Activated effector memory CD4-positive, alpha-beta T cell treated with anti-CD3 and anti-CD28 coated beads, Interleukin-2, amount 50 U/mL, for 16 hours (primary cell): ENCODE results near the gene IQSEC1.

ENCODE experiments used
- DNase-seq: peaks from one replicate; pipeline ENCODE4 v3.0.0-alpha.2; 2020

IQSEC1 gene

DNA sequence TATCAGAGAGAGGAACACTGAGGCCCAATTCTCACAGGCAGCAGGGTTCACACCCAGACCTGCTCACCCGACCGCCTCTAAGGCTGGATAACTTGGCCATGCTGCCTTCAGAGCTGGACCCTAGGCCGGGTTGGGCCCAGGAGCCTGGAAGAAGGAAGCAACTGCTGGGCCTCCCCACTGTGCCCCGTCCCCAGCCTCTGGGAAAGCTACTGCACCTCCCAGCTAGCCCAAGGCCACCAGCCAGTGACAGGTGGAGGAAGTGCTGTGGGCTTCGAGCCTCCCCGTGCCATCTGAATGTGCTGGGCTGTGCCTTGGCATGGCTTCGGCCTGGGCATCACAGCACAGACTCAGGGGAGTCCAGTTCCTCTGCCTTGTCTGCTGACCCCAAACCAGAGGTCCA lies 169.3 kb downstream of the IQSEC1 start:
- DNase-seq: no peak

GRCh38 chr3:12903000-12903800 lies 170.0 kb downstream of the IQSEC1 start:
- no peak for DNase-seq

- no peak for DNase-seq
Observed at GRCh38 chr3:12902181-12902999, 170.8 kb downstream of the IQSEC1 start.

DNA sequence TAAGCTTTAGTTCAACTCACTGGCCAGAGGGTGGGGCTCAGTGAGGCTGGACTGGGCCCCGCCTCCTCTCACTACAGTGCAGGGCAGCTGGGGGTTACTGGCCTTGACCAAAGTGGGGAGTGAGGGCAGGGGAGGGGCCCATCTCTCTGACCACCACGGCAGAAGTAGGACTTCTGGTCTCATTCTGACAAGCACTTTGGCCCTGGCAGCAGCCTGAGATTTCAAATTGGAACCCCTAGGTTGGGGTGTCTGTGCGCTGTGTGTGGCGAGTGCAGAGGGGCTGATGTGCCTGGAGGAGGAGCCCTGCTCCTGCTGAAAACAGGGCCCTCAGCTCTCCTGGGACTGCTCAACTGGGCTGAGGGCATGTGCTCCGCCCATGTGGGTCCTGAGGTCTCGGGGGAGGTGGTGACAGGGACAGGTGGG lies 171.6 kb downstream of the IQSEC1 start:
- no peak for DNase-seq

- DNase-seq: no peak
Observed at GRCh38 chr3:12900885-12901411, 172.3 kb downstream of the IQSEC1 start.

DNA sequence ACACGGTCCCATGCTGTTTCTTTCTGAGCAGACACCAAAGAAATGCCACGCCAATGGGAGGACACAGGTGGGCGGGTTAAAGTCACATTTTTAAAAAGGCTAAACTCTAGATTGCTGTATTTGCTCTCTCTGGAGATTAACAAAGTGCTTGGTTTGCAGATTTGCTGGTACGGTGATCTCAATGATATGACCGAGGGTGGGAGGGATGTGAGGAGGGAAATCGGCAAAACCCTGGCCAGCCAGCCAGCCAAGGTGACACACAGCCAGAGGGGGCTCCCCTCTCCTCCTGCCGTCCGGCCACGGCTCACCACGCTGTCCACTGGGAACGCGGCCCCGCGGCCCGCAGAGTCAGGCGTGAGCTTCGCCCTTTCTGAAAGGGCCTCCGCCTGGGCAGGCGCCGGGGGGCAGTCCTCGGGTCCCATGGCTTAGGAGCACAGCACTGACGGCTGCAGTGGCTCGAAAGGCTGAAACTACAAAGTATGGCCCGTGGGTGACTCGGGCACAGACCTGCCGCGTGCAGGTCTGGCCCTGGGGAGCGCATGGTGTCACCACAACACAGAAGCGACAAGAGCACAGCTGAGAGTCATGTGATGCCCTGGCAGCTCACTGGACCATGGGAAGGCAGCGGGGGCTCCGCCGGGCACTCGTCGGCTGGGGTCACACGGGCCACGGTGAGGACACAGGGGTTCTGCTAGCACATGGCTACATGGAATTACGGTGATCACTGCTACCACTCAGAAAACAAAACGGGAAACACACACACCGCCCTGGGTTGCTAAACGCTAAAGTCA lies 174.1 kb downstream of the IQSEC1 start:
- no peak for DNase-seq

DNA sequence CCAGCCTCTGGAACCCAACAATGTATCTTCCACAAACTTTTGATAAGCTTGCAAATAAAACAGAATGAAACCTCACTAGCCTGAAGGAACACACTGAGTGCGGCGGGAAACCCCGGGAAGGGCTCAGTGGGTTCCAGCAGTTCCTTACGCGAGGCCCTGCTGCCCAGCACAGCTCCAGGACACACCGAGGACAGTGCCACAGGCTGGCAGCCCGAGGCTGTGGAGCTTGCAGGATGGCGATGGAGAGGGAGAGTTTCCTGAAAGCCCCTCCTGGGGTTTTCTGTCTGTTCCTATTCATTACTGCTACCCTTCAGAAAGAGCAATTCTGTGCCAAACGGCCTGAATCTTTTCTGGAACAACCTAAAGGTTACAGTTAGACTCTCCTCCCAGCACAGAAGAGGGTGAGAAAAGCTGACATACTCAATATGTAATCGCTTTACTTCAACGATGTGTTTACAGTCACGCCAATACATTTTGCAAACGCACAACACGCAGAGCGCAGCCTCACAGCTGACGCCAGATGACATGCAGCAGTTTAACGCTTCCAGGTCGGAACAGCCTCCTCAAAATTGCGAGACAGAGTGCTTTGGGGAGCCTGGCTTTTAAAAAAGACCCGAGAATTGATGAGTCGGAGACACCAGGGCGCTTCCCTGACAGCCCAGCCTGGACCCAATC lies 174.8 kb downstream of the IQSEC1 start:
- DNase-seq: no peak

DNA sequence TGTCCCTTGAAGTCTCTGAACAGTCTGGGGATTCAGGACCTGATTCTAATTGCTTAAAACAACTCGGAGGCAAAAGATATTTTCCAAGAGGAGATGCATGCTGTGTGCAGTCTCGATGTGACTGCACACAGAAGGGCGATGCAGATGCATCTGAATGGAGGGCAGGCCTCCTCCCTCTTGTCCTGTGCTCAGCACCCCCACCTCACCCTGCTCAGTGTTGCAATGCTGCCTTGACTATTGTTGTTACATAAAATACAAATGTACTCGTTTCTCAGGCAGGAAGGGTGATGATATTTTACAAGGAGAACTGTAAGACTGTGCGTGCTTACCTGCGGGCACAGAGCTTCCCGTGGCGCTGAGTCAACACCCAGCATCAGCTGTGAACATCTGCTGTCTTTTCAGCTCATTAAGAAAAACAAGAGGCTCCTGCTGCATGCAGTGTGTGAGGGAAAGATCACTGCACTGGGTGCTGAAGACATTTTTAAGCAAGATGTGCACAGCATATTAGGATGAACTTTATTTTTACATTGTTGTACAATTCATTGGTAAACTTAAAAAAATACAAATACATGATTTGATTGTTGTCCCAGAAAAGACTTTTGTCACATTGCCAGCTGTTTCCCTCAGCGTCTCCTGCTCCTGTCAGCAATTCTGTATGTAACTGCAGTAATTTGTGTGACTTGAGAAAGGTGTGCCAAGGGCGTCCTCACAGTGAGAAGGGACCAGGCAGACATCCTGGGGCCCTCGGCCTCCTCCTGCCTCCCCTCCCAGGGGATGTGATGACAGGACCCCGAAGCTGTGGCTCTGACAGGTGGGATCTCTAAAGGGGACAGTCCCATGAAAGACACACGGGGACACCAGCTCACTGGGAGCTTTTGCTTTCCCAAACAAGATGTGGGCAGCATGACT lies 175.6 kb downstream of the IQSEC1 start:
- DNase-seq: no peak

DNA sequence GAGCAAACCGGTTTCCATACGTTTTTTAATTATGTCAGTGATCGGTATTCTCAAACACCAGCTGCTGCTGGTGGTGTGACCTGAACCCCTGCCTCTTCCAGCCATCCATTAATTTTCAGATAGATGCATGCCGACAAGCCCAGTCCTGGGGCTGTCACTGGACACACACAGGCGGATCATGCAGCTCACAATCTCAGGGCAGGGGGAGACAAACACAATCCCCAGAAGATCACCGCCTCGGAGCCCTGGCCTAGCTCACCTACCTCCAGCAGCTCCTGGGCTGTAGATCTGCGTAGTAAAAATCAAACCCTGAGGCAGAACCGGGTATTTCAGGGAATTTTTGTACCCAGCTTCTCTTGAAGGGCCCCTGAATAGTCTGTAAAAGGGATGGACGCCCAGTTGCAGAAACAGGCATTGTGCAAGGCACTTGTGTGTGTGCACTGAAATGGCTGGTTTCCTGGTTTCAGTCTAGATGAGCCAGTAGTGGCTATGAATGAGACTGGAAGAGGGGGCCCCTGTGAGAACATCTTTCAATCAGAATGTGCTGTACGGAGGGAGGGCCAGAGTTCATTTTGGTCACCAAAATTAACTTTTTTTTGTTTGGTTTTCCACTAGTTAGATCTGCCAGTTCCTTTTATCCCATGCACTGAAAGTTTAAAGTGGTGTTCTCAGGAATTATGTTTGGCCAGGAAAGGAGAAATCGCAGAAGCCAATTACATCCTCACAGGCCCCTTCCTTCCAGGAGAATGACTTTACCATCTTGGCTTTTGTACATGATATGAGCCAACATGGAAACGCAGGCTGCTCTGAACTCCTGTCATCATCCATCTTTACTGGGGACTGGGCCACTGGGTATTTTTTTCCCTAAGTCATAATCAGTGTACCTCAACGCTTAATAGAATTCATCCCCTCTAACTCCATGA lies 176.9 kb downstream of the IQSEC1 start:
- DNase-seq: no peak

DNA sequence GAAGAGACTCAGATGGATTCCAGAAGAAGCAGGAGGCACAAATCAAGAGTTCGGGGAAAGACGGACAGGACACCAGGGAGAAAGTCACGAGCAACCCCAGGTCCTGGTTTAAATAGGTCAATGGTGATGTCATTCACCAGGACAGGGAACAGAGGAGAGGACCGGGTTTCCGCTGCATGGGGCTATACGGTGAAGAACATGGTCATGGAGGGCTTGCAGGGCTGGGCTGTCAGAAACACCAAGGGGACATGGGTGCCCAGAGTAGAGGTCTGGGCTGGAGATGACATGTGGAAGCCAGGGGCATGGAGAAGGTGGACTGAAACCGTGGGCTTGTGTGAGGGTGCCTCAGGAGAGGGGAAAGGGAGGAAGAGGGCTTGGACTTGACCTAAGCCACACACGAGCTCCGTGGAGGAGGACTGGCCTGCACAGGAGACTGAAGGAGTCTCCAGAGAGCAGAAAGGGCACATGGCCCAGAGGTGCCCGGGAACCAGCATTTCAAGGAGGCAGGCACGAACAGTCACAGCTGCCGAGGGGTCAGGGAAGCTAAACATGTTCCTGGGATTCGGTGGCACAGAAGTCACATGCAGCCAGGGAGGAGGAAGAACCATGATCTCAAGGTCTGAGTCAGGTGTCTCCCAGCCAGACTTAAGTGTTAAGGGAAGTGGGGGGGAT lies 177.7 kb downstream of the IQSEC1 start:
- DNase-seq: no peak

DNA sequence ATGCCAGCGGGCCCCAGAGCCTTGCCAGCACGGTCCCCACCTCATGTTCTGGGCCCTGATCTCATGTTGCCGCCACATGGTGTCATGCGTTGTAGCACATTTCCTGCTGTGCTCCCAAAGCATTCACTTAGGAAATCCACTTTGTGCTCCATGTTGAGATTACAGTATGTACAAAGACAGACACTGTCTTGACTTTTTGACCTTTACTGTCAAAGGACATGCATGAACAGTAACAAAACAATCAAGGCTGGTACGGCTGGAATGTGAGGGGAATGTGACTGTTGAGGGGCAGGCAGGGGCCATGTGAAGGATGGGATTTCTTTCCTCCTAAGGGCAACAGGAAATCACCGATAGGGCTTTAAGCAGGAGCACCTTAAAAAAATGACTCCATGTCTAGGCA lies 178.6 kb downstream of the IQSEC1 start:
- no peak for DNase-seq

DNA sequence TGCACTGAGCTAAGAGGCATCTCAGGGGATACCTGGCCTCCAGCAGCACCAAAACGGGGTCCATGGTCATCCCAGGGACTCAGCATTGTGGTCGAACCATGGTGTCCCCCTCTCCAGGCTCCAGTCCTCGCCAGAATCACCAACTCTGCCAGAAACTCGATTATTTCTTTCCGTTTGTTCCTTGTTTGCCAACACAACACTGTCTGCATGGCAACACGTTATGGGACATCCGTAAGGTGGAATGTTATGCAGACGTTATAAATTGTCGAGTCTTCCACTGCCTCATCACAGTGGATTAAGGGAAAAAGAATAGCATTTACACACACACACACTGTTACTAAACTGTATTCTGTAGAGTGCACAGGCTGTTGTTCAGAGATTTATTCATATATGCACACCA lies 179.4 kb downstream of the IQSEC1 start:
- no peak for DNase-seq

GRCh38 chr3:12893247-12893646 lies 180.0 kb downstream of the IQSEC1 start:
- no peak for DNase-seq

GRCh38 chr3:12892840-12893189 lies 180.4 kb downstream of the IQSEC1 start:
- DNase-seq: no peak

GRCh38 chr3:12891985-12892839 lies 181.0 kb downstream of the IQSEC1 start:
- peak; percentile 73 for DNase-seq

- no peak for DNase-seq
Observed at GRCh38 chr3:12891391-12891984, 181.7 kb downstream of the IQSEC1 start.

GRCh38 chr3:12890610-12891390 lies 182.4 kb downstream of the IQSEC1 start:
- no peak for DNase-seq

- no peak for DNase-seq
Observed at GRCh38 chr3:12886736-12887135, 186.5 kb downstream of the IQSEC1 start.
